H9 (cell line): ENCODE measurements around the gene KIRREL3. TPM values are rescaled to one million over a fixed set of nuclear protein-coding genes. Genes with fewer than 3 reads are reported as not detected.

ENCODE experiments used
- DNase-seq: peaks from one replicate; pipeline ENCODE4 v3.0.0-alpha.2; 2017
- H2AFZ ChIP-seq: one replicate; pipeline ENCODE4 v1.6.1; 2013; ENCODE audit warnings: mild to moderate bottlenecking, low read length, control low read depth, moderate library complexity
- H2AK5ac ChIP-seq: 2 replicates; pipeline ENCODE4 v1.6.1; 2013; ENCODE audit warnings: low read length, control low read depth, mixed read lengths; ENCODE audit not compliant: insufficient read length
- H2BK120ac ChIP-seq: one replicate; pipeline ENCODE4 v1.6.1; 2013; ENCODE audit warnings: low read depth, mild to moderate bottlenecking, low read length, control low read depth, inconsistent platforms; ENCODE audit not compliant: poor library complexity, severe bottlenecking
- H2BK12ac ChIP-seq: 2 replicates; pipeline ENCODE4 v1.6.1; 2013; ENCODE audit warnings: low read length, control low read depth, mixed read lengths, low read depth; ENCODE audit not compliant: insufficient read length
- H2BK15ac ChIP-seq: 2 replicates; pipeline ENCODE4 v1.6.1; 2013; ENCODE audit warnings: low read depth, low read length, control low read depth
- H2BK20ac ChIP-seq: one replicate; pipeline ENCODE4 v1.6.1; 2013; ENCODE audit warnings: low read depth, mild to moderate bottlenecking, low read length, control low read depth, inconsistent platforms; ENCODE audit not compliant: poor library complexity, severe bottlenecking
- H2BK5ac ChIP-seq: 2 replicates; pipeline ENCODE4 v1.6.1; 2013; ENCODE audit warnings: low read length, control low read depth, mixed read lengths; ENCODE audit not compliant: insufficient read length
- H3K14ac ChIP-seq: 2 replicates; pipeline ENCODE4 v1.6.1; 2013; ENCODE audit warnings: low read length, control low read depth; ENCODE audit not compliant: insufficient read depth
- H3K18ac ChIP-seq: 2 replicates; pipeline ENCODE4 v1.6.1; 2013; ENCODE audit warnings: low read depth, mild to moderate bottlenecking, mixed read lengths, low read length, control low read depth; ENCODE audit not compliant: insufficient read length
- H3K23ac ChIP-seq: 2 replicates; pipeline ENCODE4 v1.6.1; 2013; ENCODE audit warnings: low read length, control low read depth, mixed read lengths, low read depth; ENCODE audit not compliant: insufficient read length
- H3K23me2 ChIP-seq: 2 replicates; pipeline ENCODE4 v1.6.1; 2013; ENCODE audit warnings: low read depth, mild to moderate bottlenecking, mixed read lengths, low read length, control low read depth; ENCODE audit not compliant: insufficient read length, poor library complexity, severe bottlenecking
- H3K27ac ChIP-seq: 2 replicates; pipeline ENCODE4 v1.5.1; 2013; ENCODE audit warnings: low read length, control low read depth, mixed read lengths, low read depth; ENCODE audit not compliant: insufficient read length
- H3K27me3 ChIP-seq: 2 replicates; pipeline ENCODE4 v1.6.1; 2013; ENCODE audit warnings: low read length, control low read depth, inconsistent platforms; ENCODE audit not compliant: insufficient read depth
- H3K4ac ChIP-seq: 2 replicates; pipeline ENCODE4 v1.6.1; 2013; ENCODE audit warnings: low read depth, mild to moderate bottlenecking, control low read depth, inconsistent platforms, low read length, moderate library complexity
- H3K4me1 ChIP-seq: 2 replicates; pipeline ENCODE4 v1.6.1; 2013; ENCODE audit warnings: low read length, control low read depth, inconsistent platforms; ENCODE audit not compliant: insufficient read depth
- H3K4me2 ChIP-seq: 2 replicates; pipeline ENCODE4 v1.6.1; 2013; ENCODE audit warnings: low read length, control low read depth, mixed read lengths; ENCODE audit not compliant: insufficient read length, insufficient read depth
- H3K56ac ChIP-seq: 2 replicates; pipeline ENCODE4 v1.6.1; 2013; ENCODE audit warnings: low read depth, mild to moderate bottlenecking, mixed read lengths, low read length, control low read depth; ENCODE audit not compliant: insufficient read length
- H3K79me1 ChIP-seq: 2 replicates; pipeline ENCODE4 v1.6.1; 2013; ENCODE audit warnings: low read depth, mild to moderate bottlenecking, moderate library complexity, low read length, control low read depth, inconsistent platforms; ENCODE audit not compliant: insufficient read depth, poor library complexity, severe bottlenecking
- H3K79me2 ChIP-seq: 2 replicates; pipeline ENCODE4 v1.6.1; 2013; ENCODE audit warnings: low read length, control low read depth, inconsistent platforms; ENCODE audit not compliant: insufficient read depth
- H3K9ac ChIP-seq: 2 replicates; pipeline ENCODE4 v1.6.1; 2013; ENCODE audit warnings: low read length, control low read depth, mixed read lengths; ENCODE audit not compliant: insufficient read length; ENCODE audit errors: extremely low read depth
- H3K9me3 ChIP-seq: one replicate; pipeline ENCODE4 v1.6.1; 2013; ENCODE audit warnings: low read depth, low read length, inconsistent platforms; ENCODE audit not compliant: control insufficient read depth
- H3T11ph ChIP-seq: one replicate; pipeline ENCODE4 v1.6.1; 2013; ENCODE audit warnings: mild to moderate bottlenecking, low read length, control low read depth, inconsistent platforms
- H4K20me1 ChIP-seq: one replicate; pipeline ENCODE4 v1.6.1; 2013; ENCODE audit not compliant: control insufficient read depth, insufficient read length, insufficient read depth
- H4K5ac ChIP-seq: 2 replicates; pipeline ENCODE4 v1.6.1; 2013; ENCODE audit warnings: low read depth, mild to moderate bottlenecking, mixed read lengths, low read length, control low read depth; ENCODE audit not compliant: insufficient read length
- H4K8ac ChIP-seq: replicated peaks from 2 replicates; pipeline ENCODE4 v1.6.1; 2013; ENCODE audit warnings: low read length, control low read depth, mixed read lengths, low read depth; ENCODE audit not compliant: insufficient read length
- H4K91ac ChIP-seq: 2 replicates; pipeline ENCODE4 v1.6.1; 2013; ENCODE audit warnings: low read depth, mild to moderate bottlenecking, moderate library complexity, mixed read lengths, low read length, control low read depth; ENCODE audit not compliant: insufficient read length
- H3K27ac Mint-ChIP-seq, 3 experiments: 2 replicates in 2 of 3; 3 replicates in 1 of 3; pipeline ENCODE4 v1.8.0; 2020 to 2021; ENCODE audit warnings: mixed read lengths in 3 of 3, mild to moderate bottlenecking in 1 of 3, moderate library complexity in 1 of 3
- H3K27me3 Mint-ChIP-seq: 2 replicates; pipeline ENCODE4 v1.8.0; 2021; ENCODE audit warnings: low read depth, mild to moderate bottlenecking, moderate library complexity, mixed read lengths
- H3K36me3 Mint-ChIP-seq, 3 experiments: 2 replicates in 2 of 3; 3 replicates in 1 of 3; pipeline ENCODE4 v1.8.0; 2020 to 2021; ENCODE audit warnings: low read depth in 3 of 3, mixed read lengths in 3 of 3; ENCODE audit not compliant: insufficient read depth in 1 of 3
- H3K4me1 Mint-ChIP-seq, 2 experiments: 2 replicates each; pipeline ENCODE4 v1.8.0; 2020; ENCODE audit warnings: mixed read lengths in 2 of 2
- H3K4me3 Mint-ChIP-seq, 2 experiments: 2 replicates in 1 of 2; 3 replicates in 1 of 2; pipeline ENCODE4 v1.8.0; 2020 to 2021; ENCODE audit warnings: mild to moderate bottlenecking in 2 of 2, mixed read lengths in 2 of 2, moderate library complexity in 1 of 2
- H3K9me3 Mint-ChIP-seq, 2 experiments: 2 replicates in 1 of 2; 3 replicates in 1 of 2; pipeline ENCODE4 v1.8.0; 2020; ENCODE audit warnings: mild to moderate bottlenecking in 2 of 2, mixed read lengths in 2 of 2, moderate library complexity in 1 of 2
- CTCF ChIP-seq: fragments of 200-600 bp; sonication (generic); conservative IDR thresholded peaks from 3 replicates; pipeline ENCODE4 v1.8.0; 2021; ENCODE audit warnings: antibody characterized with exemption, mild to moderate bottlenecking
- WGBS: extraction: QIAGEN DNeasy Blood & Tissue Kit; methylation state at CpG from one replicate; pipeline ENCODE4 v1.1.7; 2013; ENCODE audit warnings: missing lambda C conversion rate, low lambda C conversion rate, mixed read lengths; ENCODE audit not compliant: insufficient read length; ENCODE audit errors: extremely low coverage; 5-methylcytosine and 5-hydroxymethylcytosine counted together
- total RNA-seq: library from RNA; stranded (reverse); gene quantifications from 2 replicates; pipeline ENCODE4 v1.2.1, GENCODE V29; 2021

Gene KIRREL3
- total RNA-seq, 1 experiment from 2014 or later: 0.17 TPM

GRCh38 chr11:126457817-126458216, 542.8 kb downstream of the KIRREL3 start:
- no peaks in the 10 kb centered on the region for H3K23me2 ChIP-seq
- H3K18ac ChIP-seq: no peak overlapping the region
- no peak overlapping the region for H3K56ac ChIP-seq
- H2BK12ac ChIP-seq: no peak overlapping the region
- no peaks in the 10 kb centered on the region for H3K9me3 ChIP-seq
- no peak overlapping the region for H2AK5ac ChIP-seq
- DNase-seq: no peak
- no peak overlapping the region for H2BK120ac ChIP-seq
- no peaks in the 10 kb centered on the region for H4K20me1 ChIP-seq
- H4K91ac ChIP-seq: no peak overlapping the region
- Mint-ChIP-seq H3K36me3 (no peaks in the 10 kb centered on the region), H3K4me3 (no peak overlapping the region), H3K27ac (no peak overlapping the region), H3K4me1 (peaks cover 5 to 11% of the 10 kb centered on the region in 2 experiments), H3K9me3 (no peaks in the 10 kb centered on the region), H3K27me3 (peaks cover 3% of the 10 kb centered on the region; the same call in 1 of the 2 replicates)
- H3K4me1 ChIP-seq: no peaks in the 10 kb centered on the region
- H3K79me2 ChIP-seq: no peaks in the 10 kb centered on the region
- no peak overlapping the region for H3K27ac ChIP-seq
- H2BK20ac ChIP-seq: no peak overlapping the region
- no peak overlapping the region for H3K9ac ChIP-seq
- no peak for TF ChIP-seq CTCF
- H3K4me2 ChIP-seq: no peak overlapping the region
- WGBS: no CpG with 5 or more reads among the region's 8 CpGs
- no peak overlapping the region for H3K14ac ChIP-seq
- no peak overlapping the region for H3K4ac ChIP-seq
- H4K5ac ChIP-seq: no peak overlapping the region
- no peaks in the 10 kb centered on the region for H3K27me3 ChIP-seq
- H3K23ac ChIP-seq: no peak overlapping the region
- H2BK15ac ChIP-seq: no peak overlapping the region
- no peak overlapping the region for H4K8ac ChIP-seq
- no peaks in the 10 kb centered on the region for H3K79me1 ChIP-seq
- no peak overlapping the region for H2BK5ac ChIP-seq
- H3T11ph ChIP-seq: no peak overlapping the region
- no peak overlapping the region for H2AFZ ChIP-seq
